ENCODE measurements around the gene VLDLR.
"Not testable (repeated sequence)": the region's sequence is repeated elsewhere in the genome, so short reads cannot be mapped to it uniquely, and the experiment has no call there.

Gene VLDLR

GRCh38 chr9:2707256-2707655 is 85.7 kb downstream of the VLDLR start:
- DNase-seq (ENCODE audit: low read depth in 3 of 3, low spot score in 1 of 3) = not testable (repeated sequence)

All from stimulated activated CD4-positive, alpha-beta T cell treated with anti-CD3 and anti-CD28 coated beads, TNF-alpha, amount 100 ng/mL, for 1 hour (primary cell).